ENCODE data around the gene DLGAP4.

DNA sequence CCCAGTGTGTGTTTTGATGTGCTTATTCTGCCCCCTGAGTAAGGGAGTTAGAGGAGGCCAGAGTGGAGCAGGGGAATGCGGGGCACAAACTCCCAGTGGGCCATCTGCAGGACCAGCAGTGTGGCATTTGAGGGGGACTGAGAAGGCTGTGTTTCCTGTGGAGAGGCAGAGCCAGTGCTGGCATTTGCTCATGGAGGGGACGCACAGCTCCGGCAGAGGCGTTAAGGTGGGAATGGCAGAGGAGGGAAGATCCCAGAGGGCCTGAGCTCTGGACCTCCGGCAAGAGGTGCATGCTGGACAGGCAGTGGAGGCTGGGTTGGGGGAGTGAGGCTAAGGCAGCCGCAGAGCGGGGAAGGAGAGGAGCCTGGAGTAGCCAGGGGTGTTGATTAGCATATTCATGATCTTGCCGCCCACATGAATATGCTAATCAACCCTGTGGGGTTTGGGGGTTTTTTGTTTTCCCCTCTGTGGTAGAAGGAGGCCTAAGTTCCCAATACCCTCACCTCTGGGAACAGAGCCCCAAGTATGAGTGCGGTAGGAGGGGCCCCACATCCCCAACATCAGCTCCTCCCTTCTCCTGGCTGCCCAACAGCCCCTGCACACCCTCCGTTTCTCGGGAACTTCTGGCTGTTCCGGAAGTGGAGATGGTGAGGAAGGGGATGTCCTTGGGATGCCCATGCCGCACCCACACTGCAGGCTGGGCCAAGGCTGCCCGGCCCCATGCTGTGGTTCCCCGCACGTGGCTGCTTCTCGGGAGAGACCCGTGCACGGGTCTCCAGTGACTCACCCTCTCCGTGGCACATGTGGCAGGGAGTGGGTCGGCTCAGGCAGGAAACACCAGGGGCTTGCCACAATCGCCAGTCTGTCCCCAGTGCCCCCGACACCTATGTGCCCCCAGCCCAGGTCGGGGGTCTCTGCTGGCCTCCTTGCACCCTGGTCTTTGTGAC lies 33.8 kb downstream of the DLGAP4 start:
- TF ChIP-seq POLR2A (IDR thresholded peaks at IDR 0.05) (no peak), EP300 (IDR thresholded peaks at IDR 0.05) (no peak)
- TF ChIP-seq, protein P1, sequence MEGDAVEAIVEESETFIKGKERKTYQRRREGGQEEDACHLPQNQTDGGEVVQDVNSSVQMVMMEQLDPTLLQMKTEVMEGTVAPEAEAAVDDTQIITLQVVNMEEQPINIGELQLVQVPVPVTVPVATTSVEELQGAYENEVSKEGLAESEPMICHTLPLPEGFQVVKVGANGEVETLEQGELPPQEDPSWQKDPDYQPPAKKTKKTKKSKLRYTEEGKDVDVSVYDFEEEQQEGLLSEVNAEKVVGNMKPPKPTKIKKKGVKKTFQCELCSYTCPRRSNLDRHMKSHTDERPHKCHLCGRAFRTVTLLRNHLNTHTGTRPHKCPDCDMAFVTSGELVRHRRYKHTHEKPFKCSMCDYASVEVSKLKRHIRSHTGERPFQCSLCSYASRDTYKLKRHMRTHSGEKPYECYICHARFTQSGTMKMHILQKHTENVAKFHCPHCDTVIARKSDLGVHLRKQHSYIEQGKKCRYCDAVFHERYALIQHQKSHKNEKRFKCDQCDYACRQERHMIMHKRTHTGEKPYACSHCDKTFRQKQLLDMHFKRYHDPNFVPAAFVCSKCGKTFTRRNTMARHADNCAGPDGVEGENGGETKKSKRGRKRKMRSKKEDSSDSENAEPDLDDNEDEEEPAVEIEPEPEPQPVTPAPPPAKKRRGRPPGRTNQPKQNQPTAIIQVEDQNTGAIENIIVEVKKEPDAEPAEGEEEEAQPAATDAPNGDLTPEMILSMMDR (IDR thresholded peaks at IDR 0.05) = no peak

All from ovary (tissue), 3 donors.